ENCODE results near the gene ARHGAP27. TPM values are rescaled to one million over a fixed set of nuclear protein-coding genes. Genes with fewer than 3 reads are reported as not detected.

ARHGAP27 gene
- total RNA-seq, 1 experiment from 2014 or later: 61.4 TPM

DNA sequence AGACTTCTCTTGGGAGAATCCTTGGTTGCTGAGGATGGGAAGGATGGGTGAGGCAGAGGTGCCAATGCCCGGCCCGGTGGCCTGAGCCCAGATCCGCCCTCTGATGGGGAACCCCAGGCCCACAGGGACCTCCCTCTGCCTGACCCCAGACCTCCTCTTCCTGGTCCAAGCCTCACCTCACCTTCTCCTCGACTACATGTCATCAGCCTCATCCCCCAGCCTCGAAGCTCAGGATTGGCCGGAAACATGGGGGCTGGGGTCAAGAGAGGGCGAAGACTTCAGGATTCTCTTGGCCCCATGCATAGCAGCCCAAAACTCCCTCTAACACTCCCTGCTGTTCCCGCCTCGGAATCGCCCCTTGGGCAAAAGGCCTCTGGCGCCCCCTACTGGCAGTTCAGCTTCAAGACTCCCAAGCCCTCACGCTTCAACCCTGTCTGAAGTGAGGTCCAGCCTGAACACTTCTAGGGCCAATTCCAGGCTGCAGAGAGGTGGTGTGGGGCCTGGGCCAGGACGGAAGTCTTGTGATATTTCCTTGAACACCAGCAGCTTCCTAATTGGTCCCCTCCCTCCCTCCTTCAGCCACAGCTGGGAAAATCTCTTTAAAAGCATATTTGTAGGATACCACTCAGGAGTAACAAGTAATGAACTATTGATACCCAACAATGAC lies 47.2 kb downstream of the ARHGAP27 start:
- Histone ChIP-seq H2AFZ (no peak overlapping the region), H3K27me3 (ENCODE audit: insufficient read depth, low read depth) (no peaks in the 10 kb centered on the region), H3K9me3 (ENCODE audit: insufficient read depth, low read depth) (no peaks in the 10 kb centered on the region), H3K4me2 (no peak overlapping the region), H4K20me1 (ENCODE audit: insufficient read depth) (no peaks in the 10 kb centered on the region), H3K4me3 (no peak overlapping the region), H3K4me1 (replicated peaks; ENCODE audit: insufficient read depth) (peaks cover 22% of the 10 kb centered on the region), H3K27ac (no peak overlapping the region), H3K36me3 (ENCODE audit: low read depth) (no peaks in the 10 kb centered on the region), H3K9me2 (ENCODE audit: insufficient read depth) (no peaks in the 10 kb centered on the region), H3K79me2 (ENCODE audit: low read depth) (no peaks in the 10 kb centered on the region), H3F3A (ENCODE audit: insufficient read depth, low read depth) (peaks cover 17% of the 10 kb centered on the region; the same call in 1 of the 2 replicates)
- BruUV-seq (replicated peaks): no TSS peak
- intact Hi-C loops (cut with micrococcal nuclease; ENCODE audit: unreplicated experiment): loop anchor here (1.0 to 2.0 kb wide), 5 partner anchors 66 to 251 kb away; partner anchors contain the start of gene ACBD4
- ChIA-PET POLR2A (ENCODE audit: unreplicated experiment) (no interaction called here), CTCF (interaction anchor here (0.6 to 1.3 kb wide), 5 partner anchors 9 to 233 kb away, joined by 3 to 6 read pairs (median 4); no protein-coding TSS in a partner anchor)
- peak; percentile 65 to 85 for DNase-seq
- no peak for TF ChIP-seq EZH2 (IDR thresholded peaks at IDR 0.05; ENCODE audit: low read depth)
- TF ChIP-seq, protein P1, sequence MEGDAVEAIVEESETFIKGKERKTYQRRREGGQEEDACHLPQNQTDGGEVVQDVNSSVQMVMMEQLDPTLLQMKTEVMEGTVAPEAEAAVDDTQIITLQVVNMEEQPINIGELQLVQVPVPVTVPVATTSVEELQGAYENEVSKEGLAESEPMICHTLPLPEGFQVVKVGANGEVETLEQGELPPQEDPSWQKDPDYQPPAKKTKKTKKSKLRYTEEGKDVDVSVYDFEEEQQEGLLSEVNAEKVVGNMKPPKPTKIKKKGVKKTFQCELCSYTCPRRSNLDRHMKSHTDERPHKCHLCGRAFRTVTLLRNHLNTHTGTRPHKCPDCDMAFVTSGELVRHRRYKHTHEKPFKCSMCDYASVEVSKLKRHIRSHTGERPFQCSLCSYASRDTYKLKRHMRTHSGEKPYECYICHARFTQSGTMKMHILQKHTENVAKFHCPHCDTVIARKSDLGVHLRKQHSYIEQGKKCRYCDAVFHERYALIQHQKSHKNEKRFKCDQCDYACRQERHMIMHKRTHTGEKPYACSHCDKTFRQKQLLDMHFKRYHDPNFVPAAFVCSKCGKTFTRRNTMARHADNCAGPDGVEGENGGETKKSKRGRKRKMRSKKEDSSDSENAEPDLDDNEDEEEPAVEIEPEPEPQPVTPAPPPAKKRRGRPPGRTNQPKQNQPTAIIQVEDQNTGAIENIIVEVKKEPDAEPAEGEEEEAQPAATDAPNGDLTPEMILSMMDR (conservative IDR thresholded peaks at IDR 0.05): peak; percentile 100

DNA sequence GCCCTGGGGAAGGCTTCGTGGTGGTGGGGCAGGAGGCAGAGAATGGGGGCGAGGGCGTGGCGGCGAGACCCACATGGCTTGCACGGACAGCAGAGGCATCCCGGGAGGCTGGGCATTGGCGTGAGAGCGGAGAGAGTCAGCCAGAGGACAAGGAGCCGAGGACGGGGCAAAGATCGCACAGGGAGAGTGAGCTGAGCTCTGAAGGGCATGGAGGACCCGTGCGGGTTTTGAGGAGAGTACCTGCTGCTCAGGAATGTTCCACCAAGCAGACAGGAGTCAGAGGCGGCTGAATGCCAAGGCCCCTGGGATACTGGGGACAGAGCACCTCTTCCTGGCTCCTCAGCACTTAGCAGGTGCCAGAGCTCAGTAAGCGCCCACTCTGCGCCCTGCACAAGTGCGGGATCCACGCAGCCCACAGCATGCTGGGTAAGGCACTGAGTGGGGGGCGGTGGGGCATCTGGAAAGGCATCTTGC lies 47.8 kb downstream of the ARHGAP27 start:
- Histone ChIP-seq H3K4me1 (replicated peaks; ENCODE audit: insufficient read depth) (peaks cover 22% of the 10 kb centered on the region), H3K27me3 (ENCODE audit: insufficient read depth, low read depth) (no peaks in the 10 kb centered on the region), H3K9me3 (ENCODE audit: insufficient read depth, low read depth) (no peaks in the 10 kb centered on the region), H3K4me3 (no peak overlapping the region), H3F3A (ENCODE audit: insufficient read depth, low read depth) (peaks cover 17% of the 10 kb centered on the region; the same call in 1 of the 2 replicates), H3K9me2 (ENCODE audit: insufficient read depth) (no peaks in the 10 kb centered on the region), H2AFZ (no peak overlapping the region), H3K36me3 (ENCODE audit: low read depth) (no peaks in the 10 kb centered on the region), H3K4me2 (no peak overlapping the region), H3K79me2 (ENCODE audit: low read depth) (no peaks in the 10 kb centered on the region), H3K27ac (no peak overlapping the region), H4K20me1 (ENCODE audit: insufficient read depth) (no peaks in the 10 kb centered on the region)
- TF ChIP-seq, protein P1 (conservative IDR thresholded peaks at IDR 0.05): no peak
- TF ChIP-seq EZH2 (IDR thresholded peaks at IDR 0.05; ENCODE audit: low read depth): no peak
- BruUV-seq (replicated peaks): no TSS peak
- no peak for DNase-seq
- intact Hi-C loops (cut with micrococcal nuclease; ENCODE audit: unreplicated experiment): loop anchor here (1.0 to 2.0 kb wide), 5 partner anchors 66 to 250 kb away; partner anchors contain the start of gene ACBD4
- ChIA-PET CTCF (interaction anchor here (0.6 to 1.3 kb wide), 7 partner anchors 9 to 232 kb away, joined by 3 to 6 read pairs (median 4); no protein-coding TSS in a partner anchor), POLR2A (ENCODE audit: unreplicated experiment) (no interaction called here)

DNA sequence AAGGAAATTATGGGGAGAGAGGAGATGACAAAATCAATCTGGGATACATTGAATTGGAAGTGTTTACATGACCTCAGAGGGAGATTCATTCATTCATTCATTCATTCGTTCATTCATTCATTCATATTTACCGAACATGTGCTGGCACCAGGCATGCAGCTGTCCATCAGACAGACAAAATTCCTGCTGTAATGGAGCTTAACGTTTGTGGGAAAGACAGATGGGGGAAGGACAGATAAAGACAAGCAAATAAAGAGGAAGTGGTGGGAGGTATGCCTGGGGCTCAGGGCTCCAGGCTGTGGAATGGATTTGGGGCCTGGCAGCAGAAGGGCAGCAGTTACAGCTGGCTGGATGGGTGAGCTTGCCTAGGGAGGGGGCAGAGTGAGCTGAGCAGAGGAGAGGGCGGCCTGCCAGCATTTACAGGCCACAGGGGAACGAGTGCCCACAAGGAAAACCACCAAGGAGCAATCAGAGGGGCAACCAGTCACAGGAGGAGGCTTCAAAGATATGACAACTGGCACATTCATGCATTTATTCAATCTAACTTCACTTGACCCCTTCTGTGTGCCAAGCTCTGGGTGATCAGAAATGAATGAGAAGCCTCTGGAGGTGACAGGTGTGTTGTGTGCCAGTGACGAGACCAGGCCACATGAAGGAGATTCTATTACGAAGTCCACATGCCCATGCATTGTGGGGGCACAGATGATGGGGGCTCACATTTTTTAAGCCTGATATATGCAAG lies 48.5 kb downstream of the ARHGAP27 start:
- Histone ChIP-seq H3K4me2 (no peak overlapping the region), H3K9me2 (ENCODE audit: insufficient read depth) (no peaks in the 10 kb centered on the region), H2AFZ (no peak overlapping the region), H3K27me3 (ENCODE audit: insufficient read depth, low read depth) (no peaks in the 10 kb centered on the region), H3K36me3 (ENCODE audit: low read depth) (no peaks in the 10 kb centered on the region), H3K4me3 (no peak overlapping the region), H3K27ac (no peak overlapping the region), H3K9me3 (ENCODE audit: insufficient read depth, low read depth) (no peaks in the 10 kb centered on the region), H3K4me1 (replicated peaks; ENCODE audit: insufficient read depth) (peaks cover 22% of the 10 kb centered on the region), H3K79me2 (ENCODE audit: low read depth) (no peaks in the 10 kb centered on the region), H3F3A (ENCODE audit: insufficient read depth, low read depth) (peaks cover 19% of the 10 kb centered on the region; the same call in 1 of the 2 replicates), H4K20me1 (ENCODE audit: insufficient read depth) (no peaks in the 10 kb centered on the region)
- no peak for DNase-seq
- TF ChIP-seq, protein P1 (conservative IDR thresholded peaks at IDR 0.05): no peak
- no peak for TF ChIP-seq EZH2 (IDR thresholded peaks at IDR 0.05; ENCODE audit: low read depth)
- BruUV-seq (replicated peaks): no TSS peak
- CTCF ChIA-PET: interaction anchor here (0.6 to 1.3 kb wide), 7 partner anchors 8 to 256 kb away, joined by 3 to 6 read pairs (median 3); no protein-coding TSS in a partner anchor
- POLR2A ChIA-PET (ENCODE audit: unreplicated experiment): no interaction called here
- intact Hi-C loops (cut with micrococcal nuclease; ENCODE audit: unreplicated experiment): loop anchor here (2.0 kb wide), 2 partner anchors 165 to 249 kb away; partner anchors contain the start of gene ACBD4

Measured in PC-9 (cell line).